ENCODE data around the gene HCST.

HCST gene

DNA sequence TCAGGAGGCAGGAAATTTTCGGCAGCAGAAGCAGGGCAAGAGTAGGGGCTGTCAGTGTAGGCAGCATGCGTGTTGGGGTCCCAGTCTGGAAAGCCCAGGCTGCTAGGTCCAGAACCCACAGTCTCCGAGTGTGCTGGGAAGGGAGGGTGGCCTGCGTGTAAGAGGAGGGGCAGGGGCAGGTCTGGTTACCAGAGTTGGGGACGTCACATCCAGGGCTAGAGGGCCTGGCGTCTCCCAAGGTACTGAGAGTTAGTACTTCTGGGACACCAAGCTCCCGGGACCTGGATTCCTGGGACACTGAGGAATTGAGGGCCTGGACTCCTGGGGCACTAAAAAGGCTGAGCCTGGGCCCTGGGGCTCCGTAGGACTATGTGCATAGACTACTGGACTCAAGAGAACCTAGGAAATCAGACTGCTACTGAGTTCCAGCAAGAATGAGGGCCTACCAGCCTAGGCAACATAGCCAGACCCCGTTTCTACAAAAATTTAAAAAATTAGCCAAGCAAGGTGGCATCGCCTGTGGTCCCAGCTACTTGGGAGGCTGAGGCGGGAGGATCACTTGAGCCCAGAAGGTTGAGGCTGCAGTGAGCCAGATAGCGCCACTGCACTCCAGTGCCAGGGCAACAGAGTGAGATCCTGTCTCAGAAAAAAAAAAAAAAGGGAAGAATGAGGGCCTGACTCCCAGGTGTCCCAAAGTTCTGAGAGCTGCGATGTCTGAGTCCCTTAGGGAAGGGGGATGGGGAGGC lies 4.5 kb upstream of the HCST start:
- TF ChIP-seq, protein P1, sequence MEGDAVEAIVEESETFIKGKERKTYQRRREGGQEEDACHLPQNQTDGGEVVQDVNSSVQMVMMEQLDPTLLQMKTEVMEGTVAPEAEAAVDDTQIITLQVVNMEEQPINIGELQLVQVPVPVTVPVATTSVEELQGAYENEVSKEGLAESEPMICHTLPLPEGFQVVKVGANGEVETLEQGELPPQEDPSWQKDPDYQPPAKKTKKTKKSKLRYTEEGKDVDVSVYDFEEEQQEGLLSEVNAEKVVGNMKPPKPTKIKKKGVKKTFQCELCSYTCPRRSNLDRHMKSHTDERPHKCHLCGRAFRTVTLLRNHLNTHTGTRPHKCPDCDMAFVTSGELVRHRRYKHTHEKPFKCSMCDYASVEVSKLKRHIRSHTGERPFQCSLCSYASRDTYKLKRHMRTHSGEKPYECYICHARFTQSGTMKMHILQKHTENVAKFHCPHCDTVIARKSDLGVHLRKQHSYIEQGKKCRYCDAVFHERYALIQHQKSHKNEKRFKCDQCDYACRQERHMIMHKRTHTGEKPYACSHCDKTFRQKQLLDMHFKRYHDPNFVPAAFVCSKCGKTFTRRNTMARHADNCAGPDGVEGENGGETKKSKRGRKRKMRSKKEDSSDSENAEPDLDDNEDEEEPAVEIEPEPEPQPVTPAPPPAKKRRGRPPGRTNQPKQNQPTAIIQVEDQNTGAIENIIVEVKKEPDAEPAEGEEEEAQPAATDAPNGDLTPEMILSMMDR (IDR thresholded peaks at IDR 0.05; ENCODE audit: low read depth, low read length) = no peak
- Histone ChIP-seq H3K27ac (no peak overlapping the region), H3K4me3 (ENCODE audit: low read depth, low read length) (no peak overlapping the region; the same call in 1 of the 2 replicates), H3K36me3 (peaks cover 44% of the 10 kb centered on the region), H3K27me3 (ENCODE audit: insufficient read depth, low read depth, severe bottlenecking) (no peaks in the 10 kb centered on the region), H3K9me3 (ENCODE audit: severe bottlenecking) (no peaks in the 10 kb centered on the region)
- DNase-seq = no peak

- H3K36me3 ChIP-seq = peaks cover 40% of the 10 kb centered on the region
- H3K27me3 ChIP-seq (ENCODE audit: insufficient read depth, low read depth, severe bottlenecking) = no peaks in the 10 kb centered on the region
- TF ChIP-seq, protein P1 (IDR thresholded peaks at IDR 0.05; ENCODE audit: low read depth, low read length) = no peak
- no peak for DNase-seq
- H3K27ac ChIP-seq = peak overlapping the region; percentile 81
- H3K4me3 ChIP-seq (ENCODE audit: low read depth, low read length) = peak overlapping the region; percentile 82
- H3K9me3 ChIP-seq (ENCODE audit: severe bottlenecking) = no peaks in the 10 kb centered on the region
Measured at GRCh38 chr19:35898499-35898809, 3.9 kb upstream of the HCST start.

GRCh38 chr19:35899547-35900214 lies 2.6 kb upstream of the HCST start:
- Histone ChIP-seq H3K27ac (peak overlapping the region; percentile 81), H3K9me3 (ENCODE audit: severe bottlenecking) (no peaks in the 10 kb centered on the region), H3K27me3 (ENCODE audit: insufficient read depth, low read depth, severe bottlenecking) (no peaks in the 10 kb centered on the region), H3K4me3 (ENCODE audit: low read depth, low read length) (peak overlapping the region; percentile 82), H3K36me3 (peaks cover 30% of the 10 kb centered on the region)
- TF ChIP-seq, protein P1 (IDR thresholded peaks at IDR 0.05; ENCODE audit: low read depth, low read length) = no peak
- DNase-seq = peak; percentile 87

GRCh38 chr19:35901055-35901644 lies 1.2 kb upstream of the HCST start:
- peak overlapping the region; percentile 82 for H3K4me3 ChIP-seq (ENCODE audit: low read depth, low read length)
- peaks cover 17% of the 10 kb centered on the region for H3K36me3 ChIP-seq
- DNase-seq = no peak
- H3K27me3 ChIP-seq (ENCODE audit: insufficient read depth, low read depth, severe bottlenecking) = no peaks in the 10 kb centered on the region
- no peaks in the 10 kb centered on the region for H3K9me3 ChIP-seq (ENCODE audit: severe bottlenecking)
- peak overlapping the region; percentile 81 for H3K27ac ChIP-seq
- TF ChIP-seq, protein P1 (IDR thresholded peaks at IDR 0.05; ENCODE audit: low read depth, low read length) = no peak

DNA sequence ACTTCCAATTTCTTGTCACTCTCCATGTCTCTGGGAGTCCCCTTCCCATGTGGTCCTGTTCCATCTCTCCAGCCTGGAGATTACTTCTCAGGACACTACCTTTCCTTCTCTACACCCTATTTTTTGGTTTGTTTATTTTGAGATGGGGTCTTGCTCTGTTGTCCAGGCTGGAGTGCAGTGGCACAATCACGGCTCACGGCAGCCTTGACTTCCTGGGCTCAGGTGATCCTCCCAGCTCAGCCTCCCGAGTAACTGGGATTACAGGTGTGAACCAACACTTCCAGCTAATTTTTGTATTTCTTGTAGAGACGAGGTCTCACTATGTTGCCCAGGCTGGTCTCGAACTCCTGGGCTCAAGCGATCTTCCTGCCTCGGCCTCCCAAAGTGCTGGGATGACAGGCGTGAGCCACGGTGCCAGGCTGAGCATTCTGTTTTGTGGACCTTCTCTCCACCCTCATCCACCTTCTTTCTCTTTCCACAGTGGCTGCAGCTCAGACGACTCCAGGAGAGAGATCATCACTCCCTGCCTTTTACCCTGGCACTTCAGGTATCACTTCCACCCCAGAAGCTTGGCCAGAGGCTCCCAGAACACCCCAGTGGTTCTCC lies 644 bp downstream of the HCST start:
- no peak for DNase-seq
- Histone ChIP-seq H3K27me3 (ENCODE audit: insufficient read depth, low read depth, severe bottlenecking) (no peaks in the 10 kb centered on the region), H3K9me3 (ENCODE audit: severe bottlenecking) (no peaks in the 10 kb centered on the region), H3K36me3 (peaks cover 1% of the 10 kb centered on the region), H3K4me3 (ENCODE audit: low read depth, low read length) (no peak overlapping the region), H3K27ac (no peak overlapping the region)
- TF ChIP-seq, protein P1 (IDR thresholded peaks at IDR 0.05; ENCODE audit: low read depth, low read length) = no peak
